Stomach (tissue), 9 donors: ENCODE data around the gene CACNA1E. TPM values are rescaled to one million over a fixed set of nuclear protein-coding genes. Genes with fewer than 3 reads are reported as not detected.

Experiments
- DNase-seq, 2 donors: peaks; one replicate each; pipeline versions ENCODE4 v3.0.0 to v3.0.0-alpha.2; 2013 to 2019
- H3K27ac ChIP-seq, 5 donors: fragments of 200-600 bp in 4 of 5; sonication (generic) in 4 of 5; one replicate each; pipeline ENCODE4 v1.5.1; 2013 to 2019; ENCODE audit warnings: mild to moderate bottlenecking in 1 of 5, moderate library complexity in 1 of 5
- H3K27me3 ChIP-seq, 3 donors: fragments of 200-600 bp; sonication (generic); one replicate each; pipeline ENCODE4 v1.5.1; 2017 to 2019; ENCODE audit warnings: mixed run types in 1 of 3
- H3K36me3 ChIP-seq, 4 donors: fragments of 200-600 bp; sonication (generic); 1 replicate in 3 of 4; 2 replicates in 1 of 4; pipeline ENCODE4 v1.5.1; 2016 to 2019
- H3K4me1 ChIP-seq, 4 donors: fragments of 200-600 bp; sonication (generic); one replicate each; pipeline ENCODE4 v1.5.1; 2016 to 2019
- H3K4me3 ChIP-seq, 4 donors: fragments of 200-600 bp; sonication (generic) in 3 of 4; one replicate each; pipeline ENCODE4 v1.5.1; 2016 to 2019; ENCODE audit warnings: mild to moderate bottlenecking in 1 of 4
- H3K9me3 ChIP-seq, 4 donors: fragments of 200-600 bp; sonication (generic); one replicate each; pipeline ENCODE4 v1.5.1; 2016 to 2019
- CTCF ChIP-seq, 7 experiments: fragments of 450-650 bp in 4 of 7; fragments of 200-600 bp in 3 of 7; sonication (generic) in 3 of 7; IDR thresholded peaks; one replicate each; pipeline ENCODE4 v1.5.1; 2016 to 2019; ENCODE audit warnings: antibody characterized with exemption in 7 of 7, control low read depth in 2 of 7, mild to moderate bottlenecking in 1 of 7
- EP300 ChIP-seq: sonication (generic); formaldehyde crosslinking; IDR thresholded peaks from one replicate; pipeline ENCODE4 v1.6.1; 2017; ENCODE audit warnings: antibody characterized with exemption
- POLR2A ChIP-seq, 4 donors: fragments of 450-650 bp; IDR thresholded peaks; one replicate each; pipeline ENCODE4 v1.6.1; 2016; ENCODE audit warnings: antibody characterized with exemption in 4 of 4, control low read depth in 2 of 4, mild to moderate bottlenecking in 1 of 4, moderate library complexity in 1 of 4
- POLR2AphosphoS5 ChIP-seq, 3 donors: sonication (generic); formaldehyde crosslinking; IDR thresholded peaks; one replicate each; pipeline ENCODE4 v1.6.1; 2016; ENCODE audit warnings: antibody characterized with exemption in 3 of 3
- WGBS, 5 donors: extraction: QIAGEN DNeasy Blood & Tissue Kit in 3 of 5; methylation state at CpG; one replicate each; pipeline versions ENCODE4 v1.1.5 to v1.1.7; 2013 to 2018; 5-methylcytosine and 5-hydroxymethylcytosine counted together
- intact Hi-C: fragments of 100-400 bp; cut with DNase I; formaldehyde crosslinking; loops from one replicate; pipeline ENCODE4 v1.15.1; 2023; ENCODE audit warnings: low total_unique reads
- polyA plus RNA-seq, 3 donors: library from polyadenylated mRNA; stranded (reverse); fragments of 200-250 nt; gene quantifications; one replicate each; pipeline ENCODE4 v1.2.3, GENCODE V29; 2013
- total RNA-seq, 5 donors: library from RNA; depleted of rRNA; stranded (reverse); fragments of >200 nt; gene quantifications; one replicate each; pipeline versions ENCODE4 v1.1.0 to v1.2.3, GENCODE V29; 2014 to 2016
- donor health status: healthy with polysubstance abuse.
- donor health status: Bipolar disorder and iron deficiency.
- donor health status: healthy.

CACNA1E gene
- total and polyA plus RNA-seq, 8 donors = under 0.01 to 1.8 (median 0.01) TPM; not detected in 4

GRCh38 chr1:181513786-181514297 is 30.5 kb downstream of the CACNA1E start:
- H3K4me3 ChIP-seq = no peak overlapping the region
- H3K4me1 ChIP-seq = no peaks in the 10 kb centered on the region
- H3K27me3 ChIP-seq = no peaks in the 10 kb centered on the region
- intact Hi-C loops = no loop called here
- no peaks in the 10 kb centered on the region for H3K9me3 ChIP-seq
- no peaks in the 10 kb centered on the region for H3K36me3 ChIP-seq
- no peak overlapping the region for H3K27ac ChIP-seq
- no peak for TF ChIP-seq POLR2A (IDR thresholded peaks at IDR 0.05)
- TF ChIP-seq CTCF (IDR thresholded peaks at IDR 0.05) = no peak
- no peak for TF ChIP-seq POLR2AphosphoS5 (IDR thresholded peaks at IDR 0.05)
- TF ChIP-seq EP300 = no peak
- no peak for DNase-seq
- 51 to 77% (median 69%) methylated on average over 4 of the region's 4 CpGs for WGBS, 5 donors

- Histone ChIP-seq H3K27me3 (no peaks in the 10 kb centered on the region), H3K4me1 (no peaks in the 10 kb centered on the region), H3K9me3 (no peaks in the 10 kb centered on the region), H3K36me3 (no peaks in the 10 kb centered on the region), H3K4me3 (no peak overlapping the region), H3K27ac (no peak overlapping the region)
- TF ChIP-seq CTCF (IDR thresholded peaks at IDR 0.05) (no peak), POLR2A (IDR thresholded peaks at IDR 0.05) (no peak), EP300 (no peak), POLR2AphosphoS5 (IDR thresholded peaks at IDR 0.05) (no peak)
- intact Hi-C loops = no loop called here
- DNase-seq = no peak
- 76 to 83% (median 83%) methylated on average over 4 of the region's 4 CpGs for WGBS, 5 donors
Measured at GRCh38 chr1:181514298-181515290, 31.3 kb downstream of the CACNA1E start.

GRCh38 chr1:181516706-181517105 is 33.4 kb downstream of the CACNA1E start:
- Histone ChIP-seq H3K36me3 (no peaks in the 10 kb centered on the region), H3K4me3 (no peak overlapping the region), H3K4me1 (no peaks in the 10 kb centered on the region), H3K27ac (no peak overlapping the region), H3K27me3 (no peaks in the 10 kb centered on the region), H3K9me3 (no peaks in the 10 kb centered on the region)
- TF ChIP-seq POLR2A (IDR thresholded peaks at IDR 0.05) = no peak
- no peak for TF ChIP-seq CTCF (IDR thresholded peaks at IDR 0.05)
- TF ChIP-seq EP300 = no peak
- TF ChIP-seq POLR2AphosphoS5 (IDR thresholded peaks at IDR 0.05) = no peak
- no peak for DNase-seq
- intact Hi-C loops = no loop called here
- WGBS, 5 donors = 88 to 98% (median 93%) methylated on average over 4 of the region's 4 CpGs

- no peak for DNase-seq
- no peak overlapping the region for H3K4me3 ChIP-seq
- no peaks in the 10 kb centered on the region for H3K4me1 ChIP-seq
- no peaks in the 10 kb centered on the region for H3K27me3 ChIP-seq
- TF ChIP-seq POLR2A (IDR thresholded peaks at IDR 0.05) (no peak), EP300 (no peak), POLR2AphosphoS5 (IDR thresholded peaks at IDR 0.05) (no peak), CTCF (IDR thresholded peaks at IDR 0.05) (no peak)
- H3K27ac ChIP-seq = no peak overlapping the region
- H3K9me3 ChIP-seq = no peaks in the 10 kb centered on the region
- WGBS, 5 donors = 42 to 57% (median 46%) methylated on average over 5 of the region's 5 CpGs
- no peaks in the 10 kb centered on the region for H3K36me3 ChIP-seq
- intact Hi-C loops = no loop called here
Measured at GRCh38 chr1:181517181-181517875, 34.0 kb downstream of the CACNA1E start.
